HG02885 (cell line): ENCODE measurements around the gene KIAA1217.

ENCODE experiments used
- ATAC-seq: cut with Tn5 transposase; IDR thresholded peaks from one replicate; pipeline ENCODE4 v1.9.1; 2021; ENCODE audit warnings: mild to moderate bottlenecking; ENCODE audit not compliant: unreplicated experiment, poor library complexity

The KIAA1217 gene

GRCh38 chr10:24207781-24208611 is 942 bp upstream of the KIAA1217 start:
- no peak for ATAC-seq

- no peak for ATAC-seq
Observed at GRCh38 chr10:24209432-24209771, 464 bp downstream of the KIAA1217 start.

- peak; percentile 72 for ATAC-seq
Observed at GRCh38 chr10:24209946-24210491, 1.1 kb downstream of the KIAA1217 start.

- peak; percentile 1 for ATAC-seq
Observed at GRCh38 chr10:24210501-24210900, 1.6 kb downstream of the KIAA1217 start.

GRCh38 chr10:24213266-24213665 is 4.3 kb downstream of the KIAA1217 start:
- ATAC-seq, result no peak

- ATAC-seq, result no peak
Observed at GRCh38 chr10:24213881-24214280, 4.9 kb downstream of the KIAA1217 start.

- ATAC-seq, result no peak
Observed at GRCh38 chr10:24214762-24215161, 5.8 kb downstream of the KIAA1217 start.

GRCh38 chr10:24215196-24215595 is 6.3 kb downstream of the KIAA1217 start:
- ATAC-seq, result no peak

- ATAC-seq, result no peak
Observed at GRCh38 chr10:24215603-24216002, 6.7 kb downstream of the KIAA1217 start.

- ATAC-seq, result no peak
Observed at GRCh38 chr10:24219963-24220362, 11.0 kb downstream of the KIAA1217 start.

GRCh38 chr10:24223341-24223740 is 14.4 kb downstream of the KIAA1217 start:
- ATAC-seq, result no peak

GRCh38 chr10:24223953-24224352 is 15.0 kb downstream of the KIAA1217 start:
- ATAC-seq, result no peak

GRCh38 chr10:24228642-24229041 is 19.7 kb downstream of the KIAA1217 start:
- ATAC-seq, result no peak

GRCh38 chr10:24229909-24230308 is 21.0 kb downstream of the KIAA1217 start:
- ATAC-seq, result no peak

- no peak for ATAC-seq
Observed at GRCh38 chr10:24231200-24231599, 22.3 kb downstream of the KIAA1217 start.

- ATAC-seq, result no peak
Observed at GRCh38 chr10:24234784-24235183, 25.8 kb downstream of the KIAA1217 start.

- ATAC-seq, result no peak
Observed at GRCh38 chr10:24235471-24235870, 26.5 kb downstream of the KIAA1217 start.

GRCh38 chr10:24237801-24238395 is 29.0 kb downstream of the KIAA1217 start:
- ATAC-seq, result no peak

GRCh38 chr10:24238519-24239247 is 29.7 kb downstream of the KIAA1217 start:
- ATAC-seq, result no peak

- no peak for ATAC-seq
Observed at GRCh38 chr10:24239289-24240040, 30.5 kb downstream of the KIAA1217 start.
